HG02840 (cell line): ENCODE results near the gene ADAMTSL4.
"Not testable (repeated sequence)": the region's sequence is repeated elsewhere in the genome, so short reads cannot be mapped to it uniquely, and the experiment has no call there.

ENCODE experiments used
- ATAC-seq: cut with Tn5 transposase; IDR thresholded peaks from one replicate; pipeline ENCODE4 v1.9.1; 2021; ENCODE audit warnings: mild to moderate bottlenecking, moderate library complexity, moderate number of reproducible peaks; ENCODE audit not compliant: unreplicated experiment, low FRiP score

The ADAMTSL4 gene

DNA sequence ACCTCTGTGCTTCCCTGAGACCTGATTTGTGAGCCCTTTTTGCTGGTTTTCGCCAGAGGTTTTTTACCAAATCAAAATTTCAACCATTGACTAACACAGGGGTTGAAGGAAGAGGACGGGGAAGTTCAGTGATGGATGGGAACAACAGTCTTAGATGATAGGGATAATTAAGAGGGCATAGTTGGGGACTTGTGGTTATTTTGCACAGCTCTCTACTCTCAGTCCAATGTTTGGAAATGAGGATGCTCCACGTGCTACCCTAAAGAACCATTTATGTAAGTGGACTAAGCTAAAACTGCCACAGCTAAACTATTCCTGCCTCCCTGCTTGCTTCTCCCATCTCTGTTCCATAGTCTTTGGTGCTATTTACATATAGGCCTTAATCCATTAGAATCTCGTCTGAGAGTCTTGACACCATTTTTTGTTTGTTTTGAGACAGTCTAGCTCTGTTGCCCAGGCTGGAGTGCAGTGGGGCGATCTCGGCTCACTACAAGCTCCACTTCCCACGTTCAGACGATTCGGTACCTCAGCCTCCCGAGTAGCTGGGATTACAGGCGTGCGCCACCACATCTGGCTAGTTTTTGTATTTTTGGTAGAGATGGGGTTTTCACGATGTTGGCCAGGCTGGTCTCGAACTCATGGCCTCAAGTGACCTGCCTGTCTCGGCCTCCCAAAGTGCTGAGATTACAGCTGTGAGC lies 30.9 kb downstream of the ADAMTSL4 start:
- peak; percentile 3 for ATAC-seq

GRCh38 chr1:150580966-150581365 lies 31.8 kb downstream of the ADAMTSL4 start:
- not testable (repeated sequence) for ATAC-seq

GRCh38 chr1:150581437-150581836 lies 32.2 kb downstream of the ADAMTSL4 start:
- not testable (repeated sequence) for ATAC-seq

DNA sequence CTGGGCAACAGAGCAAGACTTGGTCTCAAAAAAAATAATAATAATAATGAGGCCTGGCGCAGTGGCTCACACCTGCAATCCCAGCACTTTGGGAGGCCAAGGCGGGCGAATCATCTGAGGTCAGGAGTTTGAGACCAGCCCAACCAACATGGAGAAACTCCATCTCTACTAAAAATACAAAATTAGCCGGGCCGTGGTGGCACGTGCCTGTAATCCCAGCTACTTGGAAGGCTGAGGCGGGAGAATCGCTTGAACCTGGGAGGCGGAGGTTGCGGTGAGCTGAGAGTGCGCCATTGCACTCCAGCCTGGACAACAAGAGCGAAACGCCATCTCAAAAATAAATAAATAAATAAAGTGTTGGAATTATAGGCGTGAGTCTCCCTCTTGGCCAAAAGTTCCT lies 32.8 kb downstream of the ADAMTSL4 start:
- ATAC-seq, result not testable (repeated sequence)

DNA sequence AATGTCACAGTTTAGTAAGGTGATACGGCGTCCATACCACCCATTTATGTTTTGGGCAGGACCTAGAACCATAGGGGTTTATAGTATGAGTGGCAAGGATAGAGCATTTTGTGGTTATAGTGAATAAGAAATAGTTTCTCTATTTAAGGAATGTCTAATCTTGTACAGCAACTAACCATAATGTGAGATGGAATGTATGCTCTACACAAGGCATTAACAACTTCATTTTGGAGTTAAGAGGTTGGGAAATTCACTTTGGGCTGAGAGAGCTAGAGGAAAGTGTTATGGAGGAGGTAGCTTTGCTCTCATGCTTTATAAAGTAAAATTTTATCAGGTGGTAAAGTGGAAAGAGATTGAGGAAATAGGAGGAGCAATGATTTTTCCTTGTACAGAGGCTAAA lies 33.2 kb downstream of the ADAMTSL4 start:
- ATAC-seq, result no peak

GRCh38 chr1:150596095-150596892 lies 47.1 kb downstream of the ADAMTSL4 start:
- no peak for ATAC-seq

DNA sequence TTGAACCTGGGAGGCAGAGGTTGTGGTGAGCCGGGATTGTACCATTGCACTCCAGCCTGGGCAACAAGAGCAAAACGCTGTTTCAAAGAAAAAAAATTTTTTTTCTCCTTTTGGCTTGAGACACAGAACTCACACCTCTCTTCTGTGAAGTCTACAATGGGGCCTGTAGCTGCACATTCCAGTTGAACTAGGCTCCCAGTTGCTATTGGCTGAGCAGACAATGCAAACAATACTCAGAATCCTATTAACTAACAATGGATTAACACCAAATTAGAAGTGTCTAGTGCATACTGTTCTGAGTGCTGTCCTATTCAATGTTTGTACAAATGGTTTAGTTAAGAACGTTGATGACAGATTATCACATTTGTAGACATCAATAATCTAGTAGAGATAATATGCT lies 47.8 kb downstream of the ADAMTSL4 start:
- ATAC-seq, result no peak

DNA sequence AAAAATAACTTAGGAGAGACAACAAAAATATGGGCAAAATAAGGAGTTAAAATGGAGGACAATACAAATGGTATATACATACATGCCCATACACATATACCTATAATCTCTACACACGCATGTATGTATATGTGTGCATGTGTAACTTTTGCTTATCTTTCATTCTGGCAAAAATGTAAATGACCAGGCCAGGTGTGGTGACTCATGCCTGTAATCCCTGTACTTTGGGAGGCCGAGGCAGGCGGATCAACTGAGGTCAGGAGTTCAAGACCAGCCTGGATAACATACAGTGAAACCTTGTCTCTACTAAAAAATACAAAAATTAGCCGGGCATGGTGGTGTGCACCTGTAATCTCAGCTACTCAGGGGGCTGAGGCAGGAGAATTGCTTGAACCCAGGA lies 49.1 kb downstream of the ADAMTSL4 start:
- not testable (repeated sequence) for ATAC-seq

GRCh38 chr1:150601540-150601939 lies 52.3 kb downstream of the ADAMTSL4 start:
- no peak for ATAC-seq

GRCh38 chr1:150602372-150602771 lies 53.2 kb downstream of the ADAMTSL4 start:
- not testable (repeated sequence) for ATAC-seq

- ATAC-seq, result no peak
Measured at GRCh38 chr1:150603711-150604110, 54.5 kb downstream of the ADAMTSL4 start.

DNA sequence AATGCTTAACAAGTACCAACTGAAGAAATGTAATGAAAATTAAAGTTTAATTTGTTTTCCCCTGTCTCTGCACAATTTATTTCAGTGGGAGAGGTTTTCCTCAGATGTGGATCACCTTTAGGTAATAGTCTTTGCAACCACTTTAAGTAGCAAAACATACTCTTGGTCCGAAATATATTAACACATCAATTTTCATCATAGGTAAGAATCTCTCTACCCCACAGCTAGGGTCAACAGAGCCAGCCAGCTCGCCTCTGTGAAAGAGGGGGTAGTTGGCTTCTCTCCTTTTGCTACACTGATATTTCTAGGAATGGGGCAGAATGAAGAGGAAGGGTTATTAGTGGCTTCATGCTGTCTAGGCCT lies 55.0 kb downstream of the ADAMTSL4 start:
- ATAC-seq, result no peak

DNA sequence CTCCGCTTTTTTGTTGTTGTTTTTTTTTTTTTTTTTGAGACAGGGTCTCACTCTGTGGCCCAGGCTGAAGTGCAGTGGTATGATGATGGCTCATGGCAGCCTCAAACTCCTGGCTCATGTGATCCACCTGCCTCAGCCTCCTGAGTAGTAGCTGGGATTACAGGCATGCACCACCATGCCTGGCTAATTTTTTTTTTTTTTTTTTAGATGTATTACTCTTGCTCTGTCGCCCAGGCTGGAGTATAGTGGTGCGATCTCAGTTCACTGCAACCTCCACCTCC lies 56.2 kb downstream of the ADAMTSL4 start:
- ATAC-seq, result not testable (repeated sequence)

- ATAC-seq, result no peak
Measured at GRCh38 chr1:150606463-150607142, 57.4 kb downstream of the ADAMTSL4 start.

GRCh38 chr1:150609732-150610131 lies 60.5 kb downstream of the ADAMTSL4 start:
- ATAC-seq, result no peak
